H1 (cell line): ENCODE results near the gene ST8SIA4. TPM values are rescaled to one million over a fixed set of nuclear protein-coding genes. Genes with fewer than 3 reads are reported as not detected.

ENCODE experiments used
- CTCF ChIA-PET: fragments of 300-600 bp; sonication (Branson Sonifier 250); formaldehyde crosslinking; loops from one replicate; lab custom pipeline; 2021; ENCODE audit not compliant: partially characterized antibody; lab: Charles Lee
- POLR2A ChIA-PET: fragments of 300-600 bp; sonication (Branson Sonifier 250); formaldehyde crosslinking; loops from one replicate; lab custom pipeline; 2021; ENCODE audit warnings: inconsistent platforms; ENCODE audit not compliant: partially characterized antibody; lab: Charles Lee
- DNase-seq, 2 experiments: peaks; one replicate each; pipeline versions ENCODE4 v3.0.0 to v3.0.0-alpha.2; 2010 to 2022; ENCODE audit warnings: low spot score in 2 of 2, low read depth in 1 of 2, mixed read lengths in 1 of 2
- FAIRE-seq: peaks from 2 replicates; lab custom pipeline; 2011; peaks lifted over from hg19 to GRCh38; lab: Jason Lieb, UNC
- H2AFZ ChIP-seq: 2 replicates; pipeline ENCODE4 v1.8.1; 2012; ENCODE audit warnings: low read length, inconsistent platforms
- H2AK5ac ChIP-seq: 2 replicates; pipeline ENCODE4 v1.6.1; 2013; ENCODE audit warnings: low read depth, low read length
- H2BK120ac ChIP-seq: replicated peaks from 2 replicates; pipeline ENCODE3; 2013; ENCODE audit warnings: low read depth, low read length, inconsistent platforms
- H2BK12ac ChIP-seq: 2 replicates; pipeline ENCODE4 v1.6.1; 2013; ENCODE audit warnings: low read depth, low read length
- H2BK15ac ChIP-seq: 2 replicates; pipeline ENCODE4 v1.6.1; 2013; ENCODE audit warnings: low read length
- H2BK20ac ChIP-seq: 2 replicates; pipeline ENCODE4 v1.6.1; 2013; ENCODE audit warnings: low read length
- H2BK5ac ChIP-seq: 2 replicates; pipeline ENCODE4 v1.6.1; 2013; ENCODE audit warnings: low read depth, low read length
- H3K14ac ChIP-seq: 2 replicates; pipeline ENCODE4 v1.6.1; 2013; ENCODE audit warnings: inconsistent platforms; ENCODE audit not compliant: insufficient read length
- H3K18ac ChIP-seq: 2 replicates; pipeline ENCODE4 v1.6.1; 2013; ENCODE audit warnings: low read length; ENCODE audit errors: extremely low read depth
- H3K23ac ChIP-seq: 2 replicates; pipeline ENCODE4 v1.6.1; 2013; ENCODE audit warnings: inconsistent platforms; ENCODE audit not compliant: insufficient read length
- H3K23me2 ChIP-seq: 2 replicates; pipeline ENCODE4 v1.6.1; 2013; ENCODE audit warnings: low read depth, low read length
- H3K27ac ChIP-seq: 2 replicates; pipeline ENCODE4 v1.6.1; 2011; ENCODE audit warnings: low read depth, low read length, inconsistent platforms
- H3K27me3 ChIP-seq, 4 experiments: replicated peaks in 1 of 4; 1 replicate in 1 of 4; 2 replicates in 3 of 4; pipeline versions ENCODE4 v1.6.1 to v1.8.1; 2011 to 2013; ENCODE audit warnings: low read length in 3 of 4, mild to moderate bottlenecking in 3 of 4, inconsistent platforms in 2 of 4, mixed read lengths in 2 of 4, moderate library complexity in 1 of 4; ENCODE audit not compliant: control insufficient read depth in 3 of 4, insufficient read depth in 3 of 4; ENCODE audit errors: extremely low read depth in 1 of 4
- H3K36me3 ChIP-seq, 4 experiments: 2 replicates each; pipeline versions ENCODE4 v1.6.1 to v1.8.1; 2011 to 2013; ENCODE audit warnings: mild to moderate bottlenecking in 4 of 4, low read length in 3 of 4, moderate library complexity in 2 of 4, control low read depth in 1 of 4, inconsistent platforms in 1 of 4; ENCODE audit not compliant: insufficient read depth in 4 of 4, control insufficient read depth in 2 of 4
- H3K4ac ChIP-seq: replicated peaks from 2 replicates; pipeline ENCODE3; 2013; ENCODE audit warnings: low read length, low read depth, mixed read lengths, inconsistent platforms; ENCODE audit not compliant: insufficient read length
- H3K4me1 ChIP-seq, 4 experiments: replicated peaks in 1 of 4; 1 replicate in 1 of 4; 2 replicates in 3 of 4; pipeline versions ENCODE4 v1.6.1 to v1.8.1; 2011 to 2013; ENCODE audit warnings: low read length in 3 of 4, inconsistent platforms in 2 of 4, mixed read lengths in 1 of 4; ENCODE audit not compliant: insufficient read depth in 4 of 4, control insufficient read depth in 3 of 4
- H3K4me2 ChIP-seq, 2 experiments: 2 replicates each; pipeline versions ENCODE4 v1.6.1 to v1.8.1; 2011 to 2013; ENCODE audit warnings: low read depth in 2 of 2, low read length in 2 of 2, control low read depth in 1 of 2, inconsistent platforms in 1 of 2, mild to moderate bottlenecking in 1 of 2; ENCODE audit not compliant: insufficient read depth in 1 of 2
- H3K4me3 ChIP-seq, 4 experiments: fragments of 200-600, 300-600 bp in 1 of 4; sonication (generic), shearing (Covaris generic), sonication (Bioruptor Twin) in 1 of 4; 2 replicates each; pipeline versions ENCODE4 v1.5.1 to v1.8.1; 2011 to 2016; ENCODE audit warnings: low read length in 4 of 4, low read depth in 3 of 4, control low read depth in 2 of 4, inconsistent platforms in 2 of 4, mild to moderate bottlenecking in 2 of 4, mixed read lengths in 1 of 4, moderate library complexity in 1 of 4; ENCODE audit not compliant: insufficient read depth in 2 of 4; ENCODE audit errors: extremely low read depth in 1 of 4
- H3K56ac ChIP-seq: replicated peaks from 2 replicates; pipeline ENCODE3; 2013; ENCODE audit warnings: low read depth, mild to moderate bottlenecking, mixed read lengths, low read length, inconsistent platforms; ENCODE audit not compliant: insufficient read length
- H3K79me1 ChIP-seq: 2 replicates; pipeline ENCODE4 v1.6.1; 2013; ENCODE audit warnings: low read depth, low read length, control low read depth
- H3K79me2 ChIP-seq, 2 experiments: 2 replicates each; pipeline versions ENCODE4 v1.6.1 to v1.8.1; 2012 to 2013; ENCODE audit warnings: low read length in 2 of 2, mild to moderate bottlenecking in 2 of 2, inconsistent platforms in 1 of 2; ENCODE audit not compliant: insufficient read depth in 2 of 2, control insufficient read depth in 1 of 2
- H3K9ac ChIP-seq, 4 experiments: replicated peaks in 1 of 4; 1 replicate in 1 of 4; 2 replicates in 3 of 4; pipeline versions ENCODE4 v1.6.1 to v1.8.1; 2011 to 2013; ENCODE audit warnings: low read depth in 3 of 4, low read length in 3 of 4, control low read depth in 2 of 4, mild to moderate bottlenecking in 2 of 4, moderate library complexity in 2 of 4, inconsistent platforms in 1 of 4; ENCODE audit errors: extremely low read depth in 1 of 4
- H3K9me3 ChIP-seq, 2 experiments: 2 replicates each; pipeline versions ENCODE4 v1.6.1 to v1.8.1; 2012 to 2013; ENCODE audit warnings: mild to moderate bottlenecking in 2 of 2, moderate library complexity in 2 of 2, control low read depth in 1 of 2, inconsistent platforms in 1 of 2, low read depth in 1 of 2, low read length in 1 of 2, mixed read lengths in 1 of 2; ENCODE audit not compliant: insufficient read depth in 2 of 2
- H4K20me1 ChIP-seq, 2 experiments: replicated peaks in 1 of 2; 2 replicates each; pipeline versions ENCODE3 to v1.8.1; 2011 to 2013; ENCODE audit warnings: inconsistent platforms in 2 of 2, low read length in 2 of 2, mild to moderate bottlenecking in 1 of 2; ENCODE audit not compliant: insufficient read depth in 2 of 2, control insufficient read depth in 1 of 2
- H4K5ac ChIP-seq: 2 replicates; pipeline ENCODE4 v1.6.1; 2013; ENCODE audit warnings: low read length, low read depth, mixed read lengths, inconsistent platforms; ENCODE audit not compliant: insufficient read length
- H4K8ac ChIP-seq: 2 replicates; pipeline ENCODE4 v1.8.0; 2013; ENCODE audit warnings: mild to moderate bottlenecking, moderate library complexity, low read length, inconsistent platforms; ENCODE audit not compliant: insufficient read depth; ENCODE audit errors: extremely low read depth
- H4K91ac ChIP-seq: replicated peaks from 2 replicates; pipeline ENCODE3; 2013; ENCODE audit warnings: low read length, mixed read lengths, inconsistent platforms; ENCODE audit not compliant: insufficient read length
- HDAC2 ChIP-seq, 2 experiments: fragments of 300-600 bp in 1 of 2; sonication (generic) in 1 of 2; IDR thresholded peaks; 2 replicates each; pipeline ENCODE4 v1.6.1; 2011 to 2012; ENCODE audit warnings: low read depth in 2 of 2, low read length in 2 of 2, mild to moderate bottlenecking in 2 of 2, moderate library complexity in 2 of 2, borderline replicate concordance in 1 of 2, inconsistent platforms in 1 of 2
- SUZ12 ChIP-seq: fragments of 200-600 bp; sonication (generic); IDR thresholded peaks from 2 replicates; pipeline ENCODE4 v1.6.1; 2012; ENCODE audit warnings: mild to moderate bottlenecking, inconsistent platforms, low read length, moderate library complexity, mixed read lengths
- TAF7 ChIP-seq: optimal IDR thresholded peaks from 2 replicates; pipeline ENCODE3; 2011; ENCODE audit warnings: low read depth, mild to moderate bottlenecking, inconsistent platforms, low read length, moderate library complexity, borderline replicate concordance
- WGBS, 2 experiments: shearing (Covaris generic) in 1 of 2; methylation state at CpG; one replicate each; pipeline versions ENCODE4 v1.1.6 to v1.1.7; 2013 to 2015; ENCODE audit warnings: low lambda C conversion rate in 2 of 2, mixed read lengths in 2 of 2, inconsistent platforms in 1 of 2, low coverage in 1 of 2, missing lambda C conversion rate in 1 of 2; ENCODE audit not compliant: insufficient replicate concordance in 2 of 2, insufficient coverage in 1 of 2, insufficient read length in 1 of 2; ENCODE audit errors: extremely low coverage in 1 of 2, missing lambda C conversion rate in 1 of 2; 5-methylcytosine and 5-hydroxymethylcytosine counted together
- polyA plus RNA-seq, 7 experiments: library from polyadenylated mRNA; depleted of rRNA in 3 of 7; stranded (reverse) in 5 of 7; unstranded in 2 of 7; fragments of >200 nt in 5 of 7; fragments of 200-250 nt in 2 of 7; gene quantifications; 1 replicate in 5 of 7; 2 replicates in 1 of 7; 4 replicates in 1 of 7; pipeline versions ENCODE4 v1.2.1 to v1.2.3, GENCODE V29; 2011 to 2013; ENCODE audit warnings: missing spikeins in 2 of 7, mixed read lengths in 2 of 7
- total RNA-seq: library from RNA; stranded (reverse); fragmentation: NEBNext Ultra II Directional; extraction: Animal tissue kit (Norgen Biotek cat#: 25700); gene quantifications from 2 replicates; pipeline ENCODE4 v1.2.1, GENCODE V29; 2021

The ST8SIA4 gene
- total and polyA plus RNA-seq, 2 of the 8 experiments (the other 6 are each of a cell fraction or from before 2014, with no cell fraction given), result 0.08 to 0.50 TPM

- WGBS, 2 experiments, result 94% methylated on average over 2 of the region's 2 CpGs; no CpG with 5 or more reads in 1 of the 2 experiments
These were observed 76.9 kb downstream of the ST8SIA4 start for GRCh38 chr5:100826133-100826532.

More at GRCh38 chr5:100826133-100826532, 76.9 kb downstream of the ST8SIA4 start:
- no peak overlapping the region for H2AK5ac ChIP-seq
- no peaks in the 10 kb centered on the region for H3K36me3 ChIP-seq
- POLR2A ChIA-PET, result no interaction called here
- no peaks in the 10 kb centered on the region for H3K9me3 ChIP-seq
- H2BK120ac ChIP-seq, result no peak overlapping the region
- H3K14ac ChIP-seq, result no peak overlapping the region
- H4K20me1 ChIP-seq, result no peaks in the 10 kb centered on the region
- H2BK5ac ChIP-seq, result no peak overlapping the region
- DNase-seq (no peak), FAIRE-seq (no peak)
- no peak overlapping the region for H4K5ac ChIP-seq
- H3K4ac ChIP-seq, result no peak overlapping the region
- no peak overlapping the region; a peak in 1 of 7 replicates for H3K9ac ChIP-seq
- H3K27ac ChIP-seq, result no peak overlapping the region
- no peaks in the 10 kb centered on the region for H3K79me1 ChIP-seq
- CTCF ChIA-PET, result interaction anchor here (0.6 kb wide), 1 partner anchor 122 kb away, joined by 3 read pairs; no protein-coding TSS in a partner anchor
- no peak overlapping the region for H2BK12ac ChIP-seq
- no peak overlapping the region for H2BK20ac ChIP-seq
- H3K23me2 ChIP-seq, result no peaks in the 10 kb centered on the region
- no peak overlapping the region for H4K8ac ChIP-seq
- H3K56ac ChIP-seq, result no peak overlapping the region
- TF ChIP-seq SUZ12 (no peak), HDAC2 (IDR thresholded peaks at IDR 0.05; ENCODE audit: borderline replicate concordance in 1 of 2, low read depth in 2 of 2, low read length in 2 of 2) (no peak), TAF7 (no peak)
- H3K23ac ChIP-seq, result no peak overlapping the region
- no peak overlapping the region for H4K91ac ChIP-seq
- H3K79me2 ChIP-seq, result no peaks in the 10 kb centered on the region
- H2AFZ ChIP-seq, result no peak overlapping the region
- no peak overlapping the region for H2BK15ac ChIP-seq
- H3K4me3 ChIP-seq, result no peak overlapping the region
- no peak overlapping the region for H3K18ac ChIP-seq
- no peaks in the 10 kb centered on the region; a peak in 1 of 7 replicates for H3K4me1 ChIP-seq
- no peaks in the 10 kb centered on the region for H3K27me3 ChIP-seq
- no peak overlapping the region for H3K4me2 ChIP-seq
